ENCODE results near the gene SCAMP2. TPM values are rescaled to one million over a fixed set of nuclear protein-coding genes. Genes with fewer than 3 reads are reported as not detected.

Gene SCAMP2
- total RNA-seq, 4 donors from 2014 or later = 46.3 to 122 (median 74.3) TPM

DNA sequence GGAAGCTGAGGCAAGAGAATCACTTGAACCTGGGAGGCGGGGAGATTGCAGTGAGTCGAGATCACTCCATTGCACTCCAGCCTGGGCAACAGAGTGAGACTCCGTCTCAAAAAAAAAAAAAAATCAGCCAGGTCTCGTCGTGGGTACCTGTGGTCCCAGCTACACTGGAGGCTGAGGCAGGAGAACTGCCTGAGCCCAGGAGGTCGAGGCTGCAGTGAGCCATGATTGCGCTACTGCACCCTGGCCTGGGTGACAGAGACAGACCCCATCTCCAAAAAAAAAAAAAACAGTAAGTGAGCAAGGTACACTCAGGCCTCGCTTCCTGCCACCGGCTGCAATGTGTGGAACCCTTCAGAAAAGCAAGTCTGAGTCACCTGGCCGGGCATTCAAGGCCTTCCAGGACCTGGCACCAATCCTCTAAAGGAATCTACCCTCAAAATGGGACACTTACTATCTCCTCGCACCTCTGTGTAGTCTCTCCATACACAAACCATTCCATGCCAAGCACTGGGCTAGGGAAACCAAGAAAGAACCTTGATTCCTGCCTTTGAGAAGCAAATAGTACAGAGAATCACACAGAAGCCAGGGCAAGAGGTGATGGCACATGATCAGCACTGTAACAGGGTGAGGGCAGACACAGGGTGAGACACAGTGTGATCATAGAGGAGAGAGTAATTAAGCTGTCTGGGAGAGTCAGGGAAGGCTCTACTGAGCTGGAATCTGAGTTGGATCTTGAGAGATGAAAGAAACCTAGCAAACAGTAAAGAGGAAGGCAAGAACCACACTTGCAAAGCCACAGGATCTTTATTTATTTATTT, 9.7 kb downstream of the SCAMP2 start:
- ATAC-seq (peak; percentile 25 to 59), DNase-seq (no peak)
- H3K36me3 ChIP-seq = no peaks in the 10 kb centered on the region
- H3K4me3 ChIP-seq = no peak overlapping the region
- H3K27ac ChIP-seq = peak overlapping the region; percentile 47 to 77 (median 60)
- in situ Hi-C loops (cut with MboI; ENCODE audit: low sequenced_read_pairs in 4 of 4) (no loop called here), intact Hi-C loops (cut with DNase I; ENCODE audit: low total_unique reads) (no loop called here)
- TF ChIP-seq, protein P1, sequence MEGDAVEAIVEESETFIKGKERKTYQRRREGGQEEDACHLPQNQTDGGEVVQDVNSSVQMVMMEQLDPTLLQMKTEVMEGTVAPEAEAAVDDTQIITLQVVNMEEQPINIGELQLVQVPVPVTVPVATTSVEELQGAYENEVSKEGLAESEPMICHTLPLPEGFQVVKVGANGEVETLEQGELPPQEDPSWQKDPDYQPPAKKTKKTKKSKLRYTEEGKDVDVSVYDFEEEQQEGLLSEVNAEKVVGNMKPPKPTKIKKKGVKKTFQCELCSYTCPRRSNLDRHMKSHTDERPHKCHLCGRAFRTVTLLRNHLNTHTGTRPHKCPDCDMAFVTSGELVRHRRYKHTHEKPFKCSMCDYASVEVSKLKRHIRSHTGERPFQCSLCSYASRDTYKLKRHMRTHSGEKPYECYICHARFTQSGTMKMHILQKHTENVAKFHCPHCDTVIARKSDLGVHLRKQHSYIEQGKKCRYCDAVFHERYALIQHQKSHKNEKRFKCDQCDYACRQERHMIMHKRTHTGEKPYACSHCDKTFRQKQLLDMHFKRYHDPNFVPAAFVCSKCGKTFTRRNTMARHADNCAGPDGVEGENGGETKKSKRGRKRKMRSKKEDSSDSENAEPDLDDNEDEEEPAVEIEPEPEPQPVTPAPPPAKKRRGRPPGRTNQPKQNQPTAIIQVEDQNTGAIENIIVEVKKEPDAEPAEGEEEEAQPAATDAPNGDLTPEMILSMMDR (IDR thresholded peaks at IDR 0.05 in 4 of 5, conservative IDR thresholded peaks at IDR 0.05 in 1 of 5) = no peak
- TF ChIP-seq POLR2A (IDR thresholded peaks at IDR 0.05) = no peak
- no peaks in the 10 kb centered on the region for H3K27me3 ChIP-seq
- H3K9me3 ChIP-seq = no peaks in the 10 kb centered on the region
- peaks cover 49 to 62% of the 10 kb centered on the region in 2 donors for H3K4me1 ChIP-seq

DNA sequence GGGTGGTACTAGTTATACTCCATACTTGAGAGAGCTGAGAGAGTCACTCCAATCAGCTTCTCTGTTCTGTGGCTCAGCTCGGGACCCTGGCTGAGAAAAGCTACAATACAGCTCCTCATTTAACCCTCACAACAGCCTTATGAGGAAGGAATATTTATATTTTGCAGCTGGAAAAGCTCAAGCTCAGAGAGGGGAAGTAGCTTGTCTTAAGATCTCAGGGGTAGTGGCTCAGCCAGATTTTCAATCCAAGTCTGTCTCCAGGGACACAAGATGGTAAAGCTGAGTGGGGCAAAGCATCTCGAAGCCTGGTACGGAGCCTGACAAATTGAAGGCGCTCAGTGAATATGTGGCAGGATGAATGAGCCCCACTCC, 14.8 kb downstream of the SCAMP2 start:
- ATAC-seq (no peak), DNase-seq (no peak)
- intact Hi-C loops (cut with DNase I; ENCODE audit: low total_unique reads) (no loop called here), in situ Hi-C loops (cut with MboI; ENCODE audit: low sequenced_read_pairs in 4 of 4) (no loop called here)
- Histone ChIP-seq H3K4me1 (peaks cover 41 to 51% of the 10 kb centered on the region in 2 donors), H3K9me3 (no peaks in the 10 kb centered on the region), H3K4me3 (no peak overlapping the region), H3K36me3 (peaks cover 0 to 10% of the 10 kb centered on the region in 2 donors), H3K27ac (peak overlapping the region; percentile 70 to 74 (median 72)), H3K27me3 (no peaks in the 10 kb centered on the region)
- TF ChIP-seq POLR2A (IDR thresholded peaks at IDR 0.05) = no peak
- TF ChIP-seq, protein P1 (IDR thresholded peaks at IDR 0.05 in 4 of 5, conservative IDR thresholded peaks at IDR 0.05 in 1 of 5) = no peak

DNA sequence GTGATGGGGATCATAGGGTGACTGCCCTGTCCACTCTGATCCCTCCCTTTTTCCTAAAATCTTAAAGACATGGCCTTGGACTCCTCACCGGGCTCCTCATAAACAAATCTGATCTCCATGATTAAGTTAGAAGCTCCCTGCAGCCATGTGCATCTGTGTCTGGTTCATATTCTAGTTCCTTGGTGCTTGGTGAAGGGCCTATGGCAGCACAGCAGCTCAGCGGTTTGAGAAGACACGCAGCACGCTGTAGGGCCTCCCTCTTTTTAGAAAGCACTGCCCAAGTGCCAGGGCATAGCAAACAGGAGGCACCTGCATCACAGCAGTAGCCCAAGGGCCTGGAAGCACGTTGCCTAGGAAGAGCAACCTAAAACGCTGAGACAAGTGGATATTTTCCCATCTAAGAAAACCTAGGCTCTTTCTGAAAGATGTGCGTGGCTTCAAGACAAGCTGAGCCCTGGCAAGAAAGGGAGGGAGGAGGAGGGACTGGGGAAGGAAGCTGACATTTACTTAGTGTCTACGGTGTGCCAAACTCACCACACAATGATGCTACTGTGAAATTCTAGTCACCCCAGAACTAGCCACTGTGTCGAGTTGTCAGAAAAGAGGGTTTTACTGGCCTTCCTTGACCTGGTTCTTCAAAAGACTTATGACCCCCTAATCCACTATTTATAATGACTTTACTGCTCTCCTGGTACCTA, 15.3 kb downstream of the SCAMP2 start:
- Histone ChIP-seq H3K27me3 (no peaks in the 10 kb centered on the region), H3K27ac (peak overlapping the region; percentile 70 to 74 (median 72)), H3K4me1 (peaks cover 37 to 49% of the 10 kb centered on the region in 2 donors), H3K9me3 (no peaks in the 10 kb centered on the region), H3K4me3 (no peak overlapping the region), H3K36me3 (peaks cover 0 to 15% of the 10 kb centered on the region in 2 donors)
- DNase-seq (no peak), ATAC-seq (no peak)
- intact Hi-C loops (cut with DNase I; ENCODE audit: low total_unique reads) = no loop called here
- TF ChIP-seq, protein P1 (IDR thresholded peaks at IDR 0.05 in 4 of 5, conservative IDR thresholded peaks at IDR 0.05 in 1 of 5) = no peak
- no peak for TF ChIP-seq POLR2A (IDR thresholded peaks at IDR 0.05)
- in situ Hi-C loops (cut with MboI; ENCODE audit: low sequenced_read_pairs in 4 of 4) = no loop called here

DNA sequence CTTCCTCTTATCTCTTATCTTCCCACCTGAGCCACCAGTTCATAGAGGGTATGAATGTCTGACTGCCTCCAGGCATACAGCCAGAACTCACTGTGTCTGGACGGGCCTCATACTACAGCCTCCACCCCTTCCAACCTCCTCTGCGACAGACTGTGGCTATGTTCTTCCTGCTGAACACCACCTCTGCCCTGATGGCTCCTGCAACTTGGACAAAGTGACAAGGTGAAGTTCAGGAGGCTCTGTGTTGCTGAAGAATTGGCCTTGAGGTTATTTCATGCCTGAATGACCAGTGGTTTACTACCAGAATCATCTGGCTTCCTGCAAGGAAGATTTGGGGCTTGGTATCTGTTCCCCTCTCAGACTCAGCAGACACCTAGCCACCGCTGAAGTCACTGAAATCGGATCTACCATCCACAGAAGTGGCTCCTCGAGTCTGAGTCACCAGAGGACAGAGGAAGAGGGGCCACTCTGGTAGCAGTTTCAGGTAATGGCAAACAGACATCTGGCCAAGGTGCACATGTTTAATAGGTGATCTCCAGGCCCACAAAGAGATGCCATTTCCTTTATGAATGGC, 16.0 kb downstream of the SCAMP2 start:
- DNase-seq (peak in 1 of 2 donors; percentile 45), ATAC-seq (peak; percentile 63 to 76)
- TF ChIP-seq, protein P1 (IDR thresholded peaks at IDR 0.05 in 4 of 5, conservative IDR thresholded peaks at IDR 0.05 in 1 of 5) = no peak
- no peak for TF ChIP-seq POLR2A (IDR thresholded peaks at IDR 0.05)
- Histone ChIP-seq H3K27ac (peak overlapping the region; percentile 70 to 74 (median 72)), H3K4me3 (no peak overlapping the region), H3K4me1 (peaks cover 37 to 48% of the 10 kb centered on the region in 2 donors), H3K36me3 (peaks cover 0 to 22% of the 10 kb centered on the region in 2 donors), H3K9me3 (no peaks in the 10 kb centered on the region), H3K27me3 (no peaks in the 10 kb centered on the region)
- intact Hi-C loops (cut with DNase I; ENCODE audit: low total_unique reads) (no loop called here), in situ Hi-C loops (cut with MboI; ENCODE audit: low sequenced_read_pairs in 4 of 4) (no loop called here)

Data from gastrocnemius medialis (tissue), 4 donors.